ENCODE measurements around the gene LIPH.

LIPH gene

DNA sequence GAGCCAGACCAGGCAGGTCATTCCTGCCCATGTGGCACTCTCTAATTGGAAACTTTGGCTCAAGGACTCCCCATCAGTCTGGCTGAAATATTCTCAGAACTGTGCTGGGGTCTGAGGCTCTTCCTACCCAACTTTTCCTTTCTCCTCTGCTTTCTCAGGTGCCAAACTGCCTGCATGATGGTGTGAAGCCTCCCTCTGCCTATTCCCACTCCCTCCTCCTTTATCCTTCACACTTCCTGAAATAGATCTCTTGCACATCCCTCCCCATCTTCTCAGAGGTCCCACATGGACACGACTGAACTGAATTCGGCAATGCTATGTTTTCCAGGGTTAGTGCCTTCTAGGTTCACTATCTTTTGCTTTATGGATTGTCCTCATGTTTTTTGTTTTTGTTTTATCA is 12.5 kb downstream of the LIPH start:
- no peak for DNase-seq (ENCODE audit: low read depth)

DNA sequence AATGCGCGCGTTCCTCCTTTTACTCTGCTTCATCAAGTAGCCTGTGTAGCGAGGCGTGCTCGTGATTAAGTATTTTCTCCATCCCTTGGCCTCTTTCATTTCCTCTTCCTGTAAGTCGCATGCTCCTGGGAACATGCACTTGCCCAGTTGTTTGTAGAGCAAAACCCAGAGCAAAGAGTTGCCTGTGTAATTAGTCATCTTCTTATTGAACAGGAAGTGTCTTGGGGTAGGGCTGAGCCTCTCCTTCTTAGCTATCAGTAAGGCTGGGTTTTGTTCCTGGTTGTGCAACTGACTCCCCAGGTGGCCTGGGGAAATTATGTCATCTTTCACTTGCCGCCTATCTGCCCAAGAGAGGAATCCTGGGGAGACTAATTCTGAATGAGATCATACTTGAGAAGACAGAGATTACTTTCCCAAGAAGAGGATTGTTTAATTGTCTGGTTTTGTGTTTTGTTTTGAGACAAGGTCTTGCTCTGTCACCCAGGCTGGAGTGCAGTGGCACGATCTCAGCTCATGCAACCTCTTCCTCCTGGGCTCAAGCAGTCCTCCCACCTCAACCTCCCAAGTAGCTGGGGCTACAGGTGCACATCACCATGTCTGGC is 14.9 kb downstream of the LIPH start:
- no peak for DNase-seq (ENCODE audit: low read depth)

DNA sequence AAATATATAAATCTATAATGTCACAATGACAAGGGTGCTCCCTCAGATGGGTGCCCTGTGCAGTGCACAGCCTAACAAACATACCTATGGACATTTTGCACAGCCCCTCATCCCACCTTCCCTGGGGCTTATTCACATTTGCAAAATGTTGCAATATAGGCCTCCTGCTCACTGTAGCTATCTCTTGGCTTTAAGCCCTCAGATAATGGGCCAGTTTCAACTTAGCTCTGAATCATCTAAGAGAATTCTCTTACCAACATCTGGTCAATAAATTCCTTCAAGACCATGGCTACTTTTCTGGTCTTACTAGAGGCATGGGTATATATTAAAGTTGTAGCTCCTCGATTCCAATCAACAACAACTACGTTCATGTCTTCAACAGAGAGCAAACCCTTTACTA is 17.9 kb downstream of the LIPH start:
- DNase-seq (ENCODE audit: low read depth): no peak

DNA sequence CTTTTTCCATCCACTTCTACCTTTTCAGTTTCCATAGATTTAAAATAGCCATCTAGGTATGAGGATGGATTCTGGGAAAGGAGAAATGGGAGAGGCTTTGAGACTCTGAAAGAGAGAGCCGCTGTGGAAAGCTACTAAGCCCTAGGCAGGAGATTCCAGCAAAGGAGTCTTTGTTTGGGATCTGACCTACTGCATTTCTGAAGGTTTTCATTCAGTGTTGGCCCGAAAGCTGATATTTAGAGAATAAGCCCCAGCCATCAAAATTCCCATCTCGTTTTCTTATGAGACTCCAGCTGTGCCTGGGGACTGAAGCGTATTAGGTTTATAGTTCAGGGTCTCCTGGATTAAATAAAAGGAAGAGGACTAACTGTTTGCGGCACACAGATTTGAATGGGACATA is 19.5 kb downstream of the LIPH start:
- DNase-seq (ENCODE audit: low read depth): no peak

DNA sequence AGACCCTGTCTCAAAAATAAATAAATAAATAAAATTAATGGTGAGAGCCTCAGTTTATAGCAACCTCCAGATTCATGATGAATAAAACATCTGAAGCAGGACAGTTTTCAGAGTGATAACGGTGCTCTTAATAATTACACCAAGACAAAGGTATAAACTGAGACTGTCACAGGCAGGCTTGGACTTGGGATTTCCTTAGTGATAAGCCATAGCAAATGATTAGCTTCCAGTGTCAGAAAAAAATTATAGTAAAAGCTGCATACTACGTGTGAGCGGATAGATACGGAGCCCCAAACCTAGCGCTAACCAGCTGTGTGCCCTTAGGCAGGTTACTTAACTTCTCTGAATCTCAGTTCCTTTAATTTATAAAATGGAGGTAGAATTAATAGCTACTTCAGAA is 21.5 kb downstream of the LIPH start:
- DNase-seq (ENCODE audit: low read depth): no peak

DNA sequence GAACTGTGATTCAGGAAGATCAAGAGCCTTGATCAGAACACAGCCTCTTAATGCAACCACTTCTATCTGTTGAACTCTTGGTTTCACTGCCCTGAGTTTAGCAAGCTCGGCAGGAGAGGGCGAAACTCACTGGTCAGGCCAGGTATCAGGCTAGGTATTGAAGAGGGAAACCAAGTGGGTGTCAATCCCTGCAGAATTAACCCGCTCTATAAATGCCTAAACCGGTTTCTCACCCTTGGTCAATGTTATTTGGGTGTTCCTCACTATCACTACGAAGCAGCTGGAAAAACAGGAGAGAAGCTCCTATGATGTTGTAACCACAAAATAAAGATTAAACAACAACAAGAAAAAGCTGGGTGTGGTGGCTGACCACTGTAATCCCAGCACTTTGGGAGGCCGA is 23.9 kb downstream of the LIPH start:
- DNase-seq (ENCODE audit: low read depth): no peak

DNA sequence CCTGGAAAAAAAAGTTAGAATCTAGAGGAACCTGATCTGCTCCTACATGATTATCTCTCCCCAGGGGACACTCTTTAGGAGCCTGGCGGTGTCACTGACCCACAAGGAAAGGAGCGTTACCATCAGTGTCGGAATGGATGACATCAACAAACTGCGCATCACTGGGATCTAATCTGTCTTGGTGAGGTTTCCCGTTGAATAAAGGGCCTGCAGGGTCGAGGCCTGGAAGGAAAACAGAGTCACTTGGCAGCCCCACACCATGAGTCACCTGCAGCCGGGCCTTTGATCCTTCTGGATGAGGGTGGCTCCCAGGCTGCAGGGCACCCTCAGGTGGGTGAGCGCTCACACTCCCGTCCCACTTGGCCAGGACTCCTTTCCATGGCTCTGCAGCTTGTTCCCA is 25.0 kb downstream of the LIPH start:
- DNase-seq (ENCODE audit: low read depth): no peak

DNA sequence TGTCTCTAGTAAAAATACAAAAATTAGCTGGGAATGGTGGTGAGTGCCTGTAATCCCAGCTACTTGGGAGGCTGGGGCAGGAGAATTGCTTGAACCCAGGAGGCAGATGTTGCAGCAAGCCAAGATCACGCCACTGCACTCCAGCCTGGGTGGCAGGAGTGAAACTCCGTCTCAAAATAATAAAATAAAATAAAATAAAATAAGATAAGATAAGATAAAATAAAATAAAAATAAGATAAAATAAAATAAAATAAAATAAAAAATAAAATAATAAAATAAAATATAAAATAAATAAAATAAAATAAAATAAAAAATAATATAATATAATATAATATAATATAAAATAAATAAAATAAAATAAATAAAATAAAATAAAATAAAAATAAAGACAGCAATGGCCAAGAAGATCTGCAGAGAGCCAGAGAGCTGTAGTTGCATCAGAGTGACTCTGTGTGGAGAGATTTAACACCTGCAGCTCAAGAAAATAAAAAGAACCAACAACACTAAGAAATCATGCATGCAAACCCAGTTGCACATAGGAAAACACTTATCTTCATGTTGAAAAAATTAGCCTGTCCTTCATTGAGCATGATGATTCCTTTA is 25.9 kb downstream of the LIPH start:
- DNase-seq (ENCODE audit: low read depth): no peak

DNA sequence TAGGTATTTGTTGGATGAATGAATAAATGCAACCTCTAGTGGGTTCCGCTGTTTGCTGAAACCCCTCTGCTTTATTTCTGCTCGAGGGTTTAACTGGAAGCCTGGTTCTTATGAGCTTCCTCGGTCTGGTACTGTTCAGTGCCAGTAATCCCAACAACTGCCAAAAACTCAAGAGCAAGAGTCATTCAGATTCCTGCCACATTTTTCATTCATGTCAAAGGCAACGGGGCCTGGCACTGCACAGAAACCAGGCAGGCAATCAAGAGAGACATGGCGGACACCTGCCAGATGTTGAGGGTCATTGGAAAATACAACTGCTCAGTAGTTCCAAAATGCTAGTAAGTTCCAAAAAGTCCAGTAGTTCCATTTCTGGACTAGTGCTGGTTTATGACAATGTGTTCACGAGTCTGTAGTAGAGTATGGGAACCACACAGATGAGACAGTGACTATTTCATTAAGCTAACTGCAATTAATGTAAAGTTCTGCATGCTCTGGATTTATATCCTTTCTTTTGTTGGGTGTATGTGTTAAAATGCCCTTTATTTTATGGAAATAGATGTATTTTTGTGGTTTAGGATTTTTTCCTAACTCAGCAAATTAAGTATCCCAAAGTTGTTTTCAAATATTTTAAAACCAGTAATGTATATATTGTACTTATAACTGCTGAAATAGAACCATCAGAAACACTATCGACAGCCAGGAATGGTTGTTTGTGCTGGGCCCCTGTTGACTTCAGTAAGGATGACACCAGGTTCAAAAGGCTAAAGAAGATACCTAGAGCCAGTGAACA is 30.8 kb downstream of the LIPH start:
- no peak for DNase-seq (ENCODE audit: low read depth)

DNA sequence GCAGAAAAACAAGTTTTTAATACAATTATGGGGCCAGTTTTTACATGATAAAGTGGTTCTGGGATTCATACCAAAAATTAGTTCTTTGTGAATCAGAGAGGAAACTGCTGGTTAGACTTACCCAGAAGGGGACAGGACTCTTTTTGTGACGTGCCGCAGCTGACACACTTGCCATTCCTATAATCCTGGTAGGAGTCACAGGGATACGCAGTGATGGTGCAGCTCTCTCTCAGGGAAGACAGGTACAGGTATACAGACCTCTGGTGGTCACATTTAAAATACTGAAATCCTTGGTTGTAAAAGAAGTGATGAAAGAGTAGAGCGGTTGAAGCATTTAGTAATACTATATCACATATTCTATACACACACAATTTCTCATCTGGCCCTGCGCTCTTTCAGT is 33.4 kb downstream of the LIPH start:
- DNase-seq (ENCODE audit: low read depth): no peak

DNA sequence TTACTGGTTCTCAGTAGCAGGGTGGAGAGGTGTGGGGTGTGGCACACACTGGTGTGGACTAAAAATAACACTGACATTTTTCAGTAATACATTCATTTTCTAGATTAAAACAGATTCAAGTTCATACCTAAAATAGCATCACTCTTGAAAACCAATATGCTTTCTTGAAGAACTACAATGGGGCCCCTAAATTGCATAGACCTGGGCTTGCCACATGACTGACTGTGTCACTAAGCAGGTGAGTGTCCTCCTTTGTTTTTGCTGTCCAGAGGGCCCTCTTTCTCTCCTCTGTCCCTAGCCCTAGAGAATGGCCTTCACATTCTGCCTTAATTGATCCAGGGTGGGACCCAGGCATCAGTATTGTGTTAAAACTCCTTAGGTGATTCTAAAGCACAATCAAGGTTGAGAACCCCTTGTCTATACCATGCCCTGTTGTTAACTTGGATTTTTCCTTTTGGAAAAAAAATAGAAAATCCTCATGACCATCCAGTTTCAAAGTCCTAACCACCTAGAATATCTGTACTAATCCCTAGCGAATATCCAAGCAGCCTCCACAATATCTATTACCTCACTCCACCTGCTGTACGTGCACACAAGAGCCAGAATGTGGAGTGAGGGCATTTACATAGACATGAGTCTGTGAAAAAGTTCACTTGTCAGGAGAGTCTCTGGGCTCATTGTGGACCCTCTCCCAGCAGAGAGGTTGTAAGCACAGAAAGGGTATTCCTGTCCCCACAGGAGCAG is 34.8 kb downstream of the LIPH start:
- DNase-seq (ENCODE audit: low read depth): no peak

DNA sequence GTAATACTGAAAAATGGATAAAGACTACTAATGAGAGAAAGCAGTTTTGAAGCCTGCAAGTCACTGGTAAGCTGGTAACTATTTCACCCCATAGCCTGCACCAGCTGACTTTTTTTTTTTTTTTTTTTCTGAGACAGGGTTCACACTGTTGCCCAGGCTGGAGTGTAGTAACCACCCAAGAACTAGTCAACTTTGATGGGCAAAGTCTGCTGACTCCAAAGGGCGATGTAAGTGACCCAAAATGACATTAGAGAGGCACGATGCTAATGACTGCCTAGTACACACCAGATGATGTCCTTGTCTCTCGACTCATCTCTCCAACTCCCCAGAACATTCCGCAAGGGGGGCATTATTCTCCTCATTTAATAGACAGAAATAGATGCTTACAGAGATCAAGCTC is 40.7 kb downstream of the LIPH start:
- DNase-seq (ENCODE audit: low read depth): no peak

DNA sequence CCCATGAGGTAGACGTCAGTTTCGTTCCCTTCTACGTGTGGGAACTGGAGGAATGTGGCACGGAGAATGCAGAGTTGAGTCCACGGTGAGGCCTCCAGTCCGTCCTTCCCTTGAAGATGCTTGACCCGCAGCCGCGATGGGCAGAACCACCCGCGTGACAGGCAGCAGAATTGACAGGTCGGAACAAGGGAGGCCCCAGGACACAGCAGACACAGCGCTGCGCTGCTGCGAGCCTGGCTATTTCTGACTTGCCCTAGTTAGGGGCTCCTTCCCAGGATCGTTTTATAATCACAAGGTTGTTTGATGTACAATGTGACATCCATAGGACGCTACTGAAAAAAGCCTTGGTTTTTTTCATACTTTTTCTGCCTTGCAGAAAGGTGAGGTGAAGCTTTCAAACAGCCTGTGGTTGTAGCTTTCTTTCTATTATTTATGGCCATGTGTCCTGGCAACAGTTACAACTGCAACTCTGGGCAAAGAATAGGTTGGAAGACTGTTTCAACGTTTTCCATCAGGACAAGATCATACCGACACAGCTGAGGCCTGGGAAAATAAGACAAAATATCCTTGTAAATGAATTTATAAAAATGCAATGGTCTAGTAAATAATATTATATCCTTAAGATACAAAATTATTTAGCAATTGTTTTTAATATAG is 43.9 kb downstream of the LIPH start:
- DNase-seq (ENCODE audit: low read depth): no peak

DNA sequence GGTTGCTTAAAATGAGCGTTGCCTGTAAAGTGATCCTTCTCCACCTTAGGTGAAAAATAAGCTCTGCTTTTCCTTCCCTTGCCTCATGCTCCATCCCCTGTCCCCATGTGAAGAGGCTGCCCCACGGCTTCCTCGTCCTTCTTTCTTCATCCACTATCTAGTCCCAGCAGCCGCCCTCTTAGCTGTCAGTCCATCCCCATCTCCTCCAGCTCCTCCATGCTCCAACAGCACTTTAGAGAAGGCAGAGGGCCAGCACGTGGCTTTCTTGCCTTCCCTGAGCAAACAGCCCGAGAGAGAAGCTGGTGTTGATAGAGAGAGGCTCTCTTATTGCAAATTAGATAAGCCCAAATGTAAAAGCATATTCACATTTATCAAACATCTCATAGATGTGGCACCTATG is 44.5 kb downstream of the LIPH start:
- DNase-seq (ENCODE audit: low read depth): no peak

DNA sequence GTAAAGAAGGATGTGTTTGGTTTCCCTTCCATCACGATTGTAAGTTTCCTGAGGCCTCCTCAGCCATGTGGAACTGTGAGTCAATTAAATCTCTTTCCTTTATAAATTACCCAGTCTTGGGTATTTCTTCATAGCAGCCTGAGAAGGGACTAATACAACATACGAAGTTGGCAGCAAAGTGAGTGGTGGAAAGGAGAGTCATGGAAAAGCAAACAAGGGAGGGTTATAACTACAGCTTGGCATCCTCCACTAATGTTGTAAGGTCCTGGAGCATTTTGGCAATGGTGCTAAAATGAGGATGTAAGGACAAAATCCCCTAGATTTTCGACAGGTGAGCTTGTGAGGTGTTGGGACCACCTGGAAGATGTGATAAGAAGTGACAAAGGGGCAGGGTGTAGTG is 47.8 kb downstream of the LIPH start:
- no peak for DNase-seq (ENCODE audit: low read depth)

DNA sequence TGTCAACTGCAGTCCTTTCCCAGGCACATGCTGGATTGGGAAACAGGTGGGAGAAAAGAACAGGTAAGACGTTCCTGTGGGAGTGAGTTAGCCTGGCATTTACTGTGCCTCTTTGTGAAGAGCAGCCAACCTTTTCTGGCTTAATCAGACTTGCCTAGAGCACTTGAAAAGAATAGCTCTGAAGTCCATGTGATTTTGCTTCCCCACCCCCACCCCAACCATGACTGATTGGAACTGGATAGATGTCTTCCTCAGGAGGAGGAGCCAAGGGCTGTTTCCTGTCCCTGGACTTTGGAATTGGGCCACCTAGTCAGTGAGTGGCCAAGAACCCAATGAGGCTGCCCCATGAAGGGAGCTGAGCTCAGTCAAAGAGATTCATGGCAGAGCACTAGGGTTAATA is 48.9 kb downstream of the LIPH start:
- no peak for DNase-seq (ENCODE audit: low read depth)

DNA sequence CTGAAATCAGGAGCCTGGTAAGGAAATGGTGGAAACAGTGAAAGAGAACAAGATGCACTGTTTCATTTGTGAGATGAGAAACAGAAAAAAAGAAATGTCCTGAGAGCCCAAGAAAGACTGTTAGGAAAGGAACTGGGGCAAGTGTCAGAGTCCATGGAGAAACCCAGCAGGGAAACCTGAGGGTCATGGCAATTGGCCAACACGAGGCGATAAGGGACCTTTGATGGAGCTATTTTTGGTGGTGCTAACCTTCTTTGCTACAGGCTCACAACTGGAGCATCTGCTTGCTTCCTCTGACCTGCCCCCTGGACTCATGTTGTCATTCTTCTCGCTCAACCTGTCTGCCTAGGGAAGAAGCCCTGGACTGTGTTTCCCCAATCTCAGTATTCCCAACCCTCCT is 49.4 kb downstream of the LIPH start:
- DNase-seq (ENCODE audit: low read depth): no peak

DNA sequence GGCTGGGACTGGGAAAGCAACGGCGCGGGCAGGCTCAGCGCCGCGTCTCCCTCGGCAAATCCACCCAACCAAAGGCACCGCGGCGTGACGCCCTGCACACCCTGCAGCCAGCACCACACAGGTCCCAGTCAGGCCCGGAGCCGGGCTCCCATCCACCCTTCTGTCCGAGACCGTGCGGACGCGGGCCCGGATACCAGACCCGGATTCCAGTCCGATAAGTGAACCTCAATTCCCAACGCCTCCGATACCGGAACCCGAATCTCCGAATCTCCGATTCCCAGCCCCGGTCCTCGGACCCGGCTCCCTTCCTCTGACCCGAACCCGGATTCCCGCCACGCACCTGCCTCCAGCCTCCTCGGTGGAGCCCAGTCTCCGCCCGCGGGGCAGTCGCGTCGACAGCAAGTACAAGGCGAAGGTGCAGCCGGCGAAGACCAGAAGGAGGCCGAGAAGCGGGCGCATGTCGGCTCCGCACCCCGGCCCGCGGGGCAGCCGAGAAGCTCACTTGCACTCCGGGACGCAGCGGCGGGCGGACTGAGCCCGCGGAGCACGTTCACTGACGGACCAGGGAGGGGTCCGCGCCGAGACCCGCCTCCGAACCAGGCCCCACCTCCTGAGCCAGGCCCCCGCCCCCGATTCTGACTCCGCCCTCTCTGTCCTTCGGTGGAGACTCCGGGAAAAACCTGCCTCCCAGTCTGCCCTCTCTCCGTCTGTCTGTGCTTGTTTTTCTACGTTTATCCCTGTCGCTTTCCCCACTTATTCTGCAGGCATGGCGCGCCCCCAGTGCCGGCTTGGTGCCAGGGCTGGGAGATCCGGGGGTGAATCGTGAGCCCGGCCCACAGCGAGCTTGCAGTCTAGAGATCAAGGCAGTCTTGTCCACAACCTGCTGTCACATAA is 53.6 kb downstream of the LIPH start, which contains the start of gene TMEM41A:
TSS of gene TMEM41A (minus strand) at position 533 of the 894 bp plus-strand sequence. CDS start at position 459, 74 bp downstream.
- DNase-seq (ENCODE audit: low read depth): peak; percentile 83

DNA sequence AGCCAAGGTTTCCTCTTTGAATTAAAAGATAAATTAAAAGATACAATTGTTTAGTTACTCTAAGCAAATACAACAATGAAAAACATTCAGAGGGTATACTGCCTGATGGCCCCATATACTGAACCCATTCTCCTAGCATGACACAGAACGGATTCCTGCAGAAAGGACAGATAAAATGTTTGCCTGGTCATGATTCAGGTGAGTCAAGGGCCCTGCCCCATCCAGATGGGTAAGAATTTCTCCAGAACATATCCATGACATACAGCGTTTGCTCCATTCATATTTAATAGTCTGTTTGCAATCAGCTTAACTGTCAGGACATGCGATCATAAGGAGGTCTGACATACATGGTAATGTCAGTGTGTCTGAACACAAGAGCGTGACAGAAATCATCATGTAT is 62.1 kb downstream of the LIPH start:
- no peak for DNase-seq (ENCODE audit: low read depth)

DNA sequence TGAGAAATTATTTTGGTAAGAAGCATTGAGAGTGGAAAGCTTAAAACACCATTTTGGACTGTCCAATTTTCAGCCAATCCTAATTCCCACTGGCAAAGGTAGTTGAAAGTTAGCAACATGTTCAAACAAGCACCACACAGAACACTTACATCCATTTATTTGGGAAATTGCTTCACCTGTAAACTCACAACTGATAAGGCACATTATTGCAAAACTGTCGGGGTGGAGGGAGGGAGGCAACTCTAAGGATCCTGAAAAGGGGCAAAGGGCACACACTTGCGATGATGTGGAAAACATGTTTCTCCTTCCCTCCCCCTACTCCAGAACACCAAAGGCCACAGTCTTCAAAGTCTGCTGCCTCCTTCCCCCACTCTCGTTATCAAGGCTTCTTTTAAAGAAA is 62.9 kb downstream of the LIPH start:
- DNase-seq (ENCODE audit: low read depth): no peak

DNA sequence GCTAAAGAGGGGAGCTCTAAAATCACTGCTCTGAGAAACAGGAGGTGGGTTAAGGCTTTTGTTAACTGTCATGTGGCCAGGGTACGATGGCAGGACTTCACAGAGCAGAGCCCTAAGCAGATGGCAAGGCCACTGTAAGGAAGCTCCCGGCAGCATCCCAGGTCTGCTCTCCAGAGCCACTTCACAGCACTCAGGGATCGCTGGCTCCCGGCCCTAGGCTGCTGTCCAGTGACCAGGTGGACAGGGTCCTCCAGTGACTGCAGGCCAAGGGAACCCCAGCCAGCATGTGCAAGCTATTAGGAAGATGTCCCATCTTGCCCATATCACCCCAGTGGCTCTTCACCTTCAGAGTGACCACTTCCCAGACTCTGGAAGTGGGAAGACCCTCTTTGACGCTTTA is 63.9 kb downstream of the LIPH start:
- DNase-seq (ENCODE audit: low read depth): no peak

Data from stimulated activated CD8-positive, alpha-beta memory T cell treated with anti-CD3 and anti-CD28 coated beads, Interleukin-4, amount 100 ng/mL, for 24 hours (primary cell).